SKM-1 treated with dmso at 0.1 percent for 144 hours (cell line): ENCODE measurements around the gene HCRTR2.
"Not testable (repeated sequence)": the region's sequence is repeated elsewhere in the genome, so short reads cannot be mapped to it uniquely, and the experiment has no call there.

Experiments used
- DNase-seq: peaks from one replicate; lab custom pipeline; 2025; ENCODE audit not compliant: unreplicated experiment; lab: John Stamatoyannopoulos, UW

HCRTR2 gene

DNA sequence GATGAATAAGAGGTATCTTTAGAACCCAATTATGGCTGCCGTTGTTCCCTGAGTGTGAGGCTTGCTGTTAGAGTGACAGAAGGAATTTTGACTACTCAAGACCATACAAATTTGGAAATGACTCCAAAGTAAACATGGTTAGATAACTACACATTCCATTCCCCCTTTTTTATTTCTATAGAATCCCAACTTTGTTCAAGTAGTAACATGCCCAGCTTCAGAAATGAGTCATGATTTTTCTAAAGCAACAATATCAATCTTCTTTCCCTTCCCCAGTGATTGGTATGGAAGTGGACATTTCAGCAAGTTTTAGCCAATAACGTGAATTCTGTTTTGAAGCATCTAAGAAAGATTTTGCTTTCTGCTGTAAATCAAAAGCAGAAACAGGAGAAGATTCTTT lies 37.8 kb downstream of the HCRTR2 start:
- DNase-seq = no peak

DNA sequence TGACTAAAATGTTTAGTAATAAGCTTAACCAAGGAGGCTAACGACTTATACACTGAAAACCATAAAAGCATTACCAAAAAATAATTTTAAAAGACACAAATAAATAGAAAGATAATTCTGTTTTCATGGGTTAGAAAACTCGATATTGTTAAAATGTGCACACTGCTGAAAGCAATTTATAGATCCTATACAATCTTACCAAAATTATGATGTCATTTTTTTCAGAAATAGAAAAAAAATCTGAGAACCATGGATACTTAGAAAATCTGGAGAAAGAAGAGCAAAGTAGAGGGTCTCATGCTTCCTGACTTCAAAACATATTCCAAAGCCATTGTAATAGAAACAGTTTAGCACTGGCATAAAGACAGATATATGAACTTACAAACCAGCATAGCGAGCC lies 46.6 kb downstream of the HCRTR2 start:
- DNase-seq = no peak

DNA sequence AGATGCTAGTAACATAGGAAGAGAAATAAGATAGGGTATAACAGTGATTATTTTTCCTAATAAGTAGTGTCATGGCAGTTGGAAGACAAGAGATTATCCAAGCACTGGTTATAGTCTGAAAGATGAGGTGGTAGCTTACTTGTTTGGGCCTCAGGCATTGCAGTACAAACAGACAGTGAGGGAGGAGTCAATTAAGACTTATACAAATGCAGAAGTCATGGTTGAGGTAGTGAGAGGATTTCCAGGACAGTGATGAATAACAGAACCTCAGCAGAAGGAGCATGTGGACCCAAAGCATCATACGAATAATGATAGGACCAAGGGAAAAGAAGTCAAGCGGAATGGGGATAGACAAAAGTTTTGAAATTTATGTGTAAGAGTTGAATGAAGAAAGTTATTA lies 53.5 kb downstream of the HCRTR2 start:
- no peak for DNase-seq

DNA sequence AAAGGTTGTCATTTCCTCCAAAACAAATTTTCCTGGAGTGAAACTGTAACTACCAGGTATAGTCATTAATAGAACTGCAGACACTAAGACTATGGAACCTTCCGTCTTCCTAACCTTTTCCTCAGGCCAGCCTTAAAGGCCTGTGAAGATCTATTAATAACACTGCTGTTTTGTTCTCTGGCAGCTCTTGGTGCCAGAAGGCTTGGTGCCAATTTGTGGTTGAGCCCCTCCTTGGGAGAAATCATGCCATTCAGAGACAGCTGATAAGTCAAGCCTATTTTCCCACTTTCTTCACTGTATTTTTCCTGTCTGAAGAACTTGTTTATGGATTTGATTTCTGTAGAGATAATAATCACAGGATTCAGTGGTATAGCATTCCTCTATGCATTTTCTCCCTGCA lies 64.8 kb downstream of the HCRTR2 start:
- DNase-seq = no peak

DNA sequence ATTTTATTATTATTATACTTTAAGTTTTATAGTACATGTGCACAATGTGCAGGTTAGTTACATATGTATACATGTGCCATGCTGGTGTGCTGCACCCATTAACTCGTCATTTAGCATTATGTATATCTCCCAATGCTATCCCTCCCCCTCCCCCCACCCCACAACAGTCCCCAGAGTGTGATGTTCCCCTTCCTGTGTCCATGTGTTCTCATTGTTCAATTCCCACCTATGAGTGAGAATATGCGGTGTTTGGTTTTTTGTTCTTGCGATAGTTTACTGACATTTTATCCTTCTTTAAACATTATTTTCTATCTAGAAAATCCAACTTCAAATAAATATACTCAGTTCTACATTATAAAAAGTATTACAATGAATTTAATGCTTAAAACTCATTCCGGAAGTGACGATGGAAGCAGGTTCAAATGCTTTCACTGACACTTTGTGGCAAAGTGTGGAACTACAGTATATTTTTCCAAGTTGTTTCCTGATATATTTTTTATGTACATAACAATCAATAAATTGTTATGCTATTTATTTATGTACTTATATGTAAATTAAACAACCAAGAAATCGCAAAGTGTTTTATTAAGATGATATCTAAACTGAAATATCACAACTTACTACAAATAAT lies 66.8 kb downstream of the HCRTR2 start:
- DNase-seq = peak; percentile 9

DNA sequence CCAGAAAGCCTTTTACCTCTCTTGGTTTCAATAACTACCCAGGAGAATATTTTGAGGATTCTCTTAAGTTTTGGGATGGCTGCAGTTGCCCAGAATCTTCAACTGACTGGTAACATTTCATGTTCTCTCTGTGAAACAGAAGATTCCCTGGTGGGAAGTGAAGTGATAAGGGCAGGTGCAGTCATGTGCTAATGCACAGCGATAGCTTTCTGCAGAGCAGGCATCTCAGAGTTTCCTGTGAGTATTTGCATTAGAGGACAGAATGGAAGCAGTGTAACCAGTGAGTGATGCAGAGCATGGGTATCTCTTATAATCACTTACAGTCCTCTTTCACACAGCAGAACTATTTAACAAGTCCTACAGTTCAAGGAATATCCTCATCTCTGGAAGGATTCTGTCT lies 76.1 kb downstream of the HCRTR2 start:
- DNase-seq = no peak

DNA sequence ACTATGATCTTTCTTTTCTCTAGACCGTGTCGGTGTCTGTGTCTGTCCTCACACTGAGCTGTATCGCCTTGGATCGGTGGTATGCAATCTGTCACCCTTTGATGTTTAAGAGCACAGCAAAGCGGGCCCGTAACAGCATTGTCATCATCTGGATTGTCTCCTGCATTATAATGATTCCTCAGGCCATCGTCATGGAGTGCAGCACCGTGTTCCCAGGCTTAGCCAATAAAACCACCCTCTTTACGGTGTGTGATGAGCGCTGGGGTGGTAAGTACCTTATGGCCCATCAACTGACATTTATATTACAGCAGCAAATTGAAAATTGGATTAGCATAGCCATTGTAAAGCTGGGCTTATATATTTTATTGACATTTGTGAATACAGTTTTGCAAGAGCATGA lies 80.8 kb downstream of the HCRTR2 start:
- no peak for DNase-seq

DNA sequence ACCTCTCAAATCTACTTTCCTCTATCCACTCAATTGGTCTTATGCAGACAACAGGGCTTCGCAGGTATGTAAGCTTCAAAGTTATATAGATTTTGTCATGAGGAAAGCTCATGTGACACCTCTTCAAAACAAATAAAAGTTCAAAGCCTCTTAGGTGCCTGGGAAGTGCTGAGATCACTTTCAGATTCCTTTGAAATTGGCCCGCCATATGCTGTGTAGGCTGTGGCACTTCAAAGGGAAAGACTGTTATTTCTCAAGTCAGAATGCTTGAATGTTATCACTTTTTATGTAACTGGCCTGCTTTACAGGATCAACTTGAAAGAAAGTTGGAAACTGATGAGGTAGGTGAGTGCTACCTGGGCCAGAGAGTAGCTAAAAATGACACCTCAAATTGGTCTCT lies 85.9 kb downstream of the HCRTR2 start:
- DNase-seq = no peak

DNA sequence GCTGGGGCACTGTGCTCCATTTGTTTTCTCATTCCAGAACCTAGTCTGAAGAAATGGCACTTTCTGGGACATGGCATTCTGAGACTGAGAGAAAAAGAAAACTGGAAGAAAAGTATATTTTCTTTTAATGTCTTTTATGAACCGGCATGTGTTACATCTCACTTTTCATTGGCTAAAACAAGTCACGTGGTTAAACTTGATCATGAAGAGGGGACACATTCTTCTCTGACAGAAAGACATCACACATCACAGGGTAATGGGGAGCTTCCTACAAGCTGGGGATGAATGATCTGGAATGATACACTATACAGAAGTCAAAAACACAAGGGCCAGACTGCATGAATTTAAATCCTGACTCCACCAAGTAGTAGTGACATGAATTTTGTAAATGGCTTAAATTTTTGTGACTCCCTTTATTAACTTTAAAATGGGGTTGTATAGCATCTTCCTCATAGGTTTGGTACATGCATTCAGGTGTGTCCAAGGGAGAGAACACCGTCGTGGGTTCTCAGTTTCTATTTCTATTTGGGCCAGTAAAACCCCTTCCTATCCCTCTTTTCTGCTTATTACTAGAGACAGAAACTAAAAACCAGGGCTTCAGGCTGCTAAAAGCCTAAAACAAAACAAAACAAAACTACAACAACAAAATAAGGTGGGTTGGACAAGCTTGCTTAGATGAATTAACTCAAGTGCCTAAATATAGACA lies 91.2 kb downstream of the HCRTR2 start:
- no peak for DNase-seq

DNA sequence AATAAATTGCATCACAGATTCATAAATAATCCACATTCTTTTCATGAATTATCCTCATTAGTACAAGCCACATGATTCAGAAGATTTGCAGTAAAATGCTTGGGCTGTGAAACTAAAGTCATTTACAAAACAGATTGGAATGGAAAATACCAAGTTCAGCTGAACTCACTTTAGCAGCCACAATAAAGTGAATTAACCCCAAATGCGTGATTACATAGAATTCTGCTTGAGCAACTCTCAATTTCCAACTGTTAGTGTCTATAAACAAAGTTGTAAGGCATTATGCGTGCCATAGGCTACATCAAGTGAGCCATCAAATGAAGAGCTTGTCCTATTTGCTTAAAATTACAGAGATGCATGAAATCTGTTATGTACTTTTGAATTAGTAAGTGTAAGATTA lies 92.6 kb downstream of the HCRTR2 start:
- no peak for DNase-seq

DNA sequence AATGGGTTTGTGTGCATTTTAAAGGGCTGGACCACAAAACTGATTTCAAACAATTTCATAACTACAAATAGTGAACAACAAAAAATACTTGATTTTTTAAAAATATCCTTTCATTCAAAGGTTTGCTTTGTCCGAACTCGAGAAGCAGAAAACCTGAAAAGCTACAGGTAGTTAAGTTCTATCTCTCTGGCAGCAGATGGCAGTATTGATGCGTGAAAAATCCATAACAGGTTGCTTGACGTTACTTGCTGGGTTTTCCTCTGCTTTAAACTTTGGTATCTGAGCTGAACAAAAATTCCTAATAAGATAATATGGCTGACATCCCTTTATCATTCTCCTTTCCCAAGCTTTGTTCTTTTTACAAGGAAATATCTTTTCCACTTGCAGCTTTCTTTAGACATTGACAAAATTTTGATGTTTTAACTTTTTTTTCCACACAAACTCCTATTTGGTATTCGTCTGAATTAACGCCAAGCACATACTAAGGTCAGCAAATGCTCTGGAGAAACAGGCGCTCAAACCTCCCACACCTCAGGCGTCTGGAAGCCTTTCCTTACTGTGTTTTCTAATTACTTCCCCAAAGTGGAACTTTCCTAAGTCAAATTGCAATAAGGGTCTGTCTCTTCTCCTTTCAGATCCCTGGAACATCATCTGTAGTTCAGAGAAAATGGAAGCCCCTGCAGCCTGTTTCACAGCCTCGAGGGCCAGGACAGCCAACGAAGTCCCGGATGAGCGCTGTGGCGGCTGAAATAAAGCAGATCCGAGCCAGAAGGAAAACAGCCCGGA lies 102.6 kb downstream of the HCRTR2 start:
- peak; percentile 10 for DNase-seq

DNA sequence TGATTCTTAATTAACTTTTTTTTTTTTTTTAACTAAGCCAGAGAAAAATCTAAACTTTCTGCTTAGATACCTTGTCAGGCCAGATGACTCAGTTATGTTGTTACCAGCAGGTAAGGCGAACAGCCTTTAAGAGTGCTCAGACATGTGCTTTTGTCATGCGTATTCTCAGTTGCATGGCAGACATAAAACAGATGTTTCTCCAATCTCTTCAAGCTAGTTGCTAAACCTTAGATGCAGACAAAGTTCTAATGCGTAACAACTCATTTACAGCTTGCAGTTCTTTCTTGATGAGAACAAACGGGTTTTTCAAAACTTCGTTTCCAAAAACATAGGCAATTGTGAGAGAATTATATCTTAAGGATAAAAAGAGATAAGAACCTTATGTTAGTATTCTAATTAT lies 103.3 kb downstream of the HCRTR2 start:
- DNase-seq = no peak

DNA sequence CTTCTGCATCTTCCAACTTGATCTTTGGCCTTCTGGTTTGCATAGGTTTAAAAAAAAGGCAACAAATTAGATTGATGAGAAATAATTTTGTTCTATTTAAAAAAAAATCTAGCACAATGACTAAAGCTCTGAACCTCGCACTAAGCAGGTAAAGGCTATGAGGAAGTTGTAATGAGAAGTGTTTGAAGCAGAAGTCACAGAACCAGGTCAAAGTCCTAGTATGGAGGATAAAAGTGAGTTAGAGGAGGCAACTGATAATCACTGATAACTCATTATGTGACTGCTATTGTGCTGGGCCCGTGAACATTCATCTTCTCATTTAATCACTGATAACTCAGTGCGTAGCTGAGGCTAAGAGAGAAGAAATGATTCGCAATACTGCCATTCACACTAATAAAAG lies 106.9 kb downstream of the HCRTR2 start:
- DNase-seq = no peak

DNA sequence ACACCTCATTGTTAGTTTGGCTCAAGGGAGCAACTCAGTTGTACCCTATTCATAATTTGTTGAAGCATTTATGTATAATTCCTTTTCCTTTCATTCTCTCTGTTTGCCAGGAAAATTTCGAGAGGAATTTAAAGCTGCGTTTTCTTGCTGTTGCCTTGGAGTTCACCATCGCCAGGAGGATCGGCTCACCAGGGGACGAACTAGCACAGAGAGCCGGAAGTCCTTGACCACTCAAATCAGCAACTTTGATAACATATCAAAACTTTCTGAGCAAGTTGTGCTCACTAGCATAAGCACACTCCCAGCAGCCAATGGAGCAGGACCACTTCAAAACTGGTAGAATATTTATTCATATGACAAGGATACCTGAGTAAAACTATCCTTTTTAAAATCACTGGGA lies 107.8 kb downstream of the HCRTR2 start:
- no peak for DNase-seq

DNA sequence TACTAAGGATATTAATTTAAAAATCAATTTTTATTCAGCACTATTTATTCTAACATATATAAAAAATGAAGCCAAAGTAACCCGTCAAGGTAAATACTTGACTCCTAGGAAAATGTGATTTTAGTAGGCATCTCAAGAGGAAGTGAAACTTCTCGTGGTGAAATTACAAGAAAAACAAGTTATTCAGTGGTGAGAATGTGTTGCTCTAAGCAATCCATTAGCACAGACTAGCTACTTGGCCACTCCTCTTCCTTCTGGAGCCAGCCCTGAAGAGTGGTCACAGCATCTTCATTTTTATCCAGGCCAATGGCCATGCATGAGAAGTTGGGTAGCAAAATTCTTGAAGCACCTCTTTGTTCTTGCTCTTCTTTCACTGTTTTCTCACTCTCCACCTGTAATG lies 112.5 kb downstream of the HCRTR2 start:
- peak; percentile 3 for DNase-seq

DNA sequence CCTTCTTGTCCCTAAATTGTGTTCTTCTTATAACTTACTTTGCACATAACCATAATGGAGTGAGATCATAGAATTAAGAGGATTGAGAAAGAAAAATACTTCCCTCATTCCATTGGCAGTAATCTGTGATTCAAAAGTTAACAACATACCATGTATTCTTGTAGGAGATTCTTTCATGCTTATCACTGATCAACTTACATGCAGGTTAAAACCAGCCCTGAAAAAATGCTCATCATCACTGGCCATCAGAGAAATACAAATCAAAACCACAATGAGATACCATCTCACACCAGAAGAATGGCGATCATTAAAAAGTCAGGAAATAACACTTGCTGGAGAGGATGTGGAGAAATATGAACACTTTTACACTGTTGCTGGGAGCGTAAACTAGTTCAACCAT lies 116.4 kb downstream of the HCRTR2 start:
- DNase-seq = no peak

DNA sequence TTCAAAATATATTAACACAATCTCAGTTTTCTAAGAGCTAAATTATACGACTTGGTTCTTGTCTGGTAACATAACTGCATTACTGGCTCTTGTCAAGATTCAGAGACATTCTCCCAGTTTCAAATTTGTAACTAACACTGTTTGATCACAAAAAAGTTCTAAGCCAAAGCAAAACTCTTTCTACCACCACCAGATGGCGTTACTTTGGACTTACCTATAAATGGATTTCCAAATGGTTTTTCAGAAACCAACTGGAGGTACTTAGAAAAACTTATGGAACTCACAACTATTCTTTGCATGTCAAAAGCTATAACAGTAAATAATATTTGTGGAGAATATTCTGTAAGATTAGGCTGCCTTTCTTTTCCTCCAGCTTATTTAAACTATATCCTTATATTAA lies 118.8 kb downstream of the HCRTR2 start:
- DNase-seq = peak; percentile 20

DNA sequence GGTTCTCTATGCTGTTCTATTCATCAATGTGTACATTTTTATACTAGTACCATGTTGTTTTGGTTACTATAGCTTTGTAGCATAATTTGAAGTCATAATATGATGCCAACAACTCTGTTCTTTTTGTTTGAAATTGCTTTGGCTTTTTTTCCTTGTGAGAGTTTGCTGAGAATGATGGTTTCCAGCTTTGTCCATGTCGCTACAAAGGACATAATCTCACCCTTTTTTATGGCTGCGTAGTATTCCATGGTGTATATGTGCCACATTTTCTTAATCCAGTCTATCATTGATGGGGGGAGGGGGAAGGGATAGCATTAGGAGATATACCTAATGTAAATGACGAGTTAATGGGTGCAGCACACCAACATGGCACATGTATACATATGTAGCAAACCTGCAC lies 122.9 kb downstream of the HCRTR2 start:
- not testable (repeated sequence) for DNase-seq

DNA sequence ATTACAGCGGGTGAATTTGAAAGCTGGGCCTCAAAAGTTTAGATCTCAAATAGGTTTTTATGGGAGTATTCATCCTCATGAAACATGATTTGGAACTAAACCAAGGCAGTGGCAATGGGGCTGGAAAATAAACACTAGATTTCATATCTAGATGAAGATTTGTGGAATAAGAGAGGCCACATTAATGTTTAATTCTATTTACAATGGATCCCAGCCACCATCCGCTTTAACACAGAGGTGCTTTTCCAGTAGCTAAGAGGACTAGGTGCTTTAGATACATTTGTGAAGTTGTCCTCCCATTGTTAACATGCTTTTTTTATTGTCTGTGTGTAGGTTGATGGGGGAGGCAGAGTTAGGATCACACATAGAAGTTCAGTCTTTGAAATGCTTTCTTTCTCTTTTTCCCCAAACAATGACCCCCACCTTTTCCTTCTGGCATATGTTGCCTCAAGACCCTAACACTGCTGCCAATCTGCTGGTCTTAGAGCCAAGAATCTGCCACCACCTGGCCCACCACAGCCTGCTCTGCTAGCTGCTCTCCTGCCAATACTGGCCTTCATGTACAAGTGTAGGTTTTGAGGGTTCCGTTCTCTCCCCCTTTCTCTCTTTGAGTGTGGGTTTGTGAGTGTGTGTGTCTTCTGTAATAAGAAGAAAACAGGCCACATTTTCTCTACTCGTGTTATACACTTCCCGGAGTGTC lies 125.1 kb downstream of the HCRTR2 start:
- DNase-seq = no peak

DNA sequence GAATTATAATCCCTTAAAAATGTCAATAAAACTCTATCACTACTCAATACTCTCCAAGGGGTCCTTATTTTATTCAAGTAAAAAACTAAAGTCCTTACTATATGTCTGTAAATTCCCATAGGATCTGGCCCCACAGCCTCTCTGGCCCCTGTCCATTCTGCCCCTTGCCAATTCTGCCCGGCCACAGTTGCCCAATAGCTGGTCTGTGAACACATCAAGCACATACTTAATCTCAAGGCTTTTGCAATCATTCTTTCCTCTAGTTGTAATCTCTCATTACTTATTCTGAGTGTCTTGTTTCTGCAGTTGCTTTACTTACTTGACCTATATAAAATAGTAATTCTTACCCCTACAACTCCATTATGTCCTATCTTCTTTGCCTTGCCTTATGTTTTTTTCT lies 130.4 kb downstream of the HCRTR2 start:
- no peak for DNase-seq

DNA sequence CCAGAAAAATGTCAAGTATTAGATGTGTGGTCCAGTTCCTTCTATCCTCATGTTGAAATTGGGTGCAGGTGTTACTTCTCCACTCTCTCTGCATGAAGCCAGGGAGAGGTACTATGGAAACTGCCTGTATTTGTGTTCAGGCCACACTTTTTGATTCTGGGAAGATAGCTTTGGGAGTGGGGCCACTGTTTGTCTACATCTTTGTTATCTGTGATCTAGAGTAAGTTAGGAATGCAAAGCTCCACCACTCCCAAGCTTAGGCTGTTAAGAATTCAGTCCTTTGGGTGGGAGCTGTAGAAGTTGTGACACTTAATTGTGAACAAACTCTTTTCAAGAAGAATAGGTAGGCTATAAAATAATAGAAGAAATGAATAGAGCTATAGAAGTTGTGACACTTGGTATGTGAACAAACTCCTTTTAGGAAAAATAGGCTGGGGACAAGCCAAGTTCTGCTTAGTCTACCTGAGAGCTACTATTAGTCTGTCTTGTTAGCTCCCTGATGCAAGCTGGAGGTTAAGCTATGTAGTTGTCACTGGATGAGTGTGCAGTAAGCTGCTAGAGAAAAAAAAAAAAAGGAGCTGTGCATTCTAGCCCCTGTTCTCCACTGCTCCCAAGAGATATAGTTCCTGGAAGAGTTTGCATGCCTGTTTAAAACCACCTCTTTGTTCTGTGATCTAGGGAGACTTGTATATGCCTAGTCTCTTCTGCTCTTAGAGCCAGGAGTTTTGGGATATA lies 145.8 kb downstream of the HCRTR2 start:
- DNase-seq = no peak
